ENCODE data around the gene RFC2. TPM values are rescaled to one million over a fixed set of nuclear protein-coding genes. Genes with fewer than 3 reads are reported as not detected.

Gene RFC2
- total RNA-seq, 2 donors from 2014 or later = 6.0 to 8.5 TPM

GRCh38 chr7:74185636-74186035 lies 68.6 kb downstream of the RFC2 start:
- Histone ChIP-seq H3K27me3 (no peaks in the 10 kb centered on the region), H3K36me3 (peaks cover 33% of the 10 kb centered on the region), H3K27ac (peak overlapping the region; percentile 19 to 26), H3K9me3 (no peaks in the 10 kb centered on the region), H3K4me3 (no peak overlapping the region), H3K4me1 (peaks cover 0 to 81% of the 10 kb centered on the region in 2 donors)
- DNase-seq (ENCODE audit: low spot score) = no peak
- TF ChIP-seq CTCF (IDR thresholded peaks at IDR 0.05) = no peak

GRCh38 chr7:74185016-74185415 lies 69.2 kb downstream of the RFC2 start:
- peaks cover 27% of the 10 kb centered on the region for H3K36me3 ChIP-seq
- peaks cover 0 to 86% of the 10 kb centered on the region in 2 donors for H3K4me1 ChIP-seq
- H3K27me3 ChIP-seq = no peaks in the 10 kb centered on the region
- no peak overlapping the region for H3K4me3 ChIP-seq
- DNase-seq (ENCODE audit: low spot score) = no peak
- no peak for TF ChIP-seq CTCF (IDR thresholded peaks at IDR 0.05)
- H3K9me3 ChIP-seq = no peaks in the 10 kb centered on the region
- H3K27ac ChIP-seq = peak overlapping the region in 1 of 2 donors; percentile 19

GRCh38 chr7:74183653-74184450 lies 70.3 kb downstream of the RFC2 start:
- no peak overlapping the region for H3K4me3 ChIP-seq

GRCh38 chr7:74183142-74183541 lies 71.1 kb downstream of the RFC2 start:
- H3K9me3 ChIP-seq = no peaks in the 10 kb centered on the region
- TF ChIP-seq CTCF (IDR thresholded peaks at IDR 0.05) = no peak
- H3K27ac ChIP-seq = peak overlapping the region in 1 of 2 donors; percentile 15
- peaks cover 8% of the 10 kb centered on the region for H3K36me3 ChIP-seq
- DNase-seq (ENCODE audit: low spot score) = no peak
- H3K4me3 ChIP-seq = no peak overlapping the region
- H3K27me3 ChIP-seq = no peaks in the 10 kb centered on the region
- H3K4me1 ChIP-seq = peaks cover 0 to 91% of the 10 kb centered on the region in 2 donors

More at GRCh38 chr7:74183653-74184450, 70.3 kb downstream of the RFC2 start:
- H3K27me3 ChIP-seq = no peaks in the 10 kb centered on the region
- H3K27ac ChIP-seq = peak overlapping the region in 1 of 2 donors; percentile 26
- H3K4me1 ChIP-seq = peaks cover 0 to 91% of the 10 kb centered on the region in 2 donors
- no peak for DNase-seq (ENCODE audit: low spot score)
- no peak for TF ChIP-seq CTCF (IDR thresholded peaks at IDR 0.05)
- H3K36me3 ChIP-seq = peaks cover 15% of the 10 kb centered on the region
- no peaks in the 10 kb centered on the region for H3K9me3 ChIP-seq

- Histone ChIP-seq H3K27me3 (no peaks in the 10 kb centered on the region), H3K36me3 (peaks cover 3% of the 10 kb centered on the region), H3K4me3 (no peak overlapping the region), H3K27ac (peak overlapping the region in 1 of 2 donors; percentile 15), H3K9me3 (no peaks in the 10 kb centered on the region), H3K4me1 (peaks cover 0 to 91% of the 10 kb centered on the region in 2 donors)
- DNase-seq (ENCODE audit: low spot score) = no peak
- no peak for TF ChIP-seq CTCF (IDR thresholded peaks at IDR 0.05)
These were observed 71.6 kb downstream of the RFC2 start for GRCh38 chr7:74182453-74183090.
